ENCODE data around the gene NAALADL2.

- TF ChIP-seq CTCF (IDR thresholded peaks at IDR 0.05) (no peak), POLR2A (IDR thresholded peaks at IDR 0.05; ENCODE audit: low read depth) (no peak), EP300 (IDR thresholded peaks at IDR 0.05) (no peak)
Observed at GRCh38 chr3:175713268-175713667, 854.1 kb downstream of the NAALADL2 start.
